NCI-H748 (cell line): Measurements from ENCODE around the gene SMIM24.

ENCODE experiments used
- DNase-seq: peaks from one replicate; lab custom pipeline; 2025; ENCODE audit not compliant: unreplicated experiment; lab: John Stamatoyannopoulos, UW

The SMIM24 gene

DNA sequence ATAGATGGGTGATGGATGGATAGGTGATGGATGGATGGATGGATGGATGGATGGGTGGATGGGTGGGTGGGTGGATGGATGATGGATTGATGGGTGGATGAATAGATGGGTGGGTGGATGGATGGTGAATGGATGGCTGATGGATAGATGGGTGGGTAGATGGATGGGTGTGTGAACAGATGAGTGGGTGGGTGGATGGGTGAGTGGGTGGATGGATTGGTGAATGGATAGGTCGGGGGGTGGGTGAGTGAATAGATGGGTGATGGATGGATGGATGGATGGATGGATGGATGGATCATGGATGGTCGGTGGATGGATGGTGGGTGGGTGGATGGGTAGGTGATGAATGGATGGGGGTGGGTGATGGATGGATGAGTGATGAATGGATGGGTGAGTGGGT, 3.5 kb downstream of the SMIM24 start:
- DNase-seq: no peak

DNA sequence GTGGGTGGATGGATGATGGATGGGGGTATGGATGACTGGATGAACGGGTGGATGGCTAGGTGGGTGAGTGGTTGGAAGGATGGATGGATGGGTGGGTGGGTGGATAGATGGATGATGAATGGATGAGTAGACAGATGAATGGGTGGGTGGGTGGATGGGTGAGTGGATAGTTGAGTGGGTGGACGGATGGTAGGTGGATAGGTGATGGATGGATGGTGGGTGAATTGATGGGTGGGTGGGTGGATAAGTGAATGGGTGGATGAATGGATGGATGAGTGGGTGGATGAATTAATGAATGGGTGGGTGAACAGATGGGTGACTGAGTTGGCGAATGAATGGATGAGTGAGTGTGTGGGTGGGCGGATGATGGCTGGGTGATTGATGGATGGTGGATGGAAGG, 4.9 kb downstream of the SMIM24 start:
- DNase-seq: no peak

DNA sequence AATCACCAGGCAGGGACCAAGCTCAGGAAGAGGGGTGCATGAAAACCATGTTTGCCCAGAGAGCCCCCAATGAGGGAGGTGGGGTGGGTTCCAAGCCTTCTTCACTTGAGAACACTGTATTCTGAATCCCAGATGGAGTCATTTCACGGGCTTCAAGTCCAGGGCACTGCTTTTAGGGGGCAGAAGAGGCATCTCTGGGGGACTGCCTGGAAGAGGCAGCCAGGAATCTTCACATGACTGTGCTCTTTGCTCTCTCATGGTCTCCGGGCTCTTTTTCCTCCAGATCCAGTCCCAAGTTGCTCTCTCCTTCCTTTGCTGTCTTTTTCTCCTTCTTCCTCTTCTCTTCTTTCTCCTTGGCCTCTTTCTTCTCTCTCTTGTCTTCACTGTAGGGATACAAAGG, 5.7 kb downstream of the SMIM24 start:
- no peak for DNase-seq

DNA sequence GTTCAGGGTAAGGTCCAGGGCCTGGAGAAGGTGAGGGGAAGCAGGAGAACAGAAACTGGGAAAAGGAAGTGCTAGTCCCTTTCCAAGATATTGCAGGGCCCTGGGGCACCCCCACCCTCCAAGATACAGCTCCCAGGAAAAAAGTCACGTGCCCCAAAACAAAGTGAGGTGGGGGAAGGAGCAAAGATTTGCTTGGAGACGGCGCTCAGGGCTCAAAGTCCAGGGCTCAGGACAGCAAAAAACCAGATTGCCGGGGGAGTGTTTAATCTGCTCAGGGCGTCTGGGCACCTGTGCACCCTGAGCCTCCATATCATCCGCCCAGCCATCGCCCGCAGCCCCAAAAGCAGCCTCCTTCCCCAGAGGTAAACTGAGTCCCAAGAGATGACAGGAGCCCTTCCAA, 6.3 kb downstream of the SMIM24 start:
- DNase-seq: no peak

DNA sequence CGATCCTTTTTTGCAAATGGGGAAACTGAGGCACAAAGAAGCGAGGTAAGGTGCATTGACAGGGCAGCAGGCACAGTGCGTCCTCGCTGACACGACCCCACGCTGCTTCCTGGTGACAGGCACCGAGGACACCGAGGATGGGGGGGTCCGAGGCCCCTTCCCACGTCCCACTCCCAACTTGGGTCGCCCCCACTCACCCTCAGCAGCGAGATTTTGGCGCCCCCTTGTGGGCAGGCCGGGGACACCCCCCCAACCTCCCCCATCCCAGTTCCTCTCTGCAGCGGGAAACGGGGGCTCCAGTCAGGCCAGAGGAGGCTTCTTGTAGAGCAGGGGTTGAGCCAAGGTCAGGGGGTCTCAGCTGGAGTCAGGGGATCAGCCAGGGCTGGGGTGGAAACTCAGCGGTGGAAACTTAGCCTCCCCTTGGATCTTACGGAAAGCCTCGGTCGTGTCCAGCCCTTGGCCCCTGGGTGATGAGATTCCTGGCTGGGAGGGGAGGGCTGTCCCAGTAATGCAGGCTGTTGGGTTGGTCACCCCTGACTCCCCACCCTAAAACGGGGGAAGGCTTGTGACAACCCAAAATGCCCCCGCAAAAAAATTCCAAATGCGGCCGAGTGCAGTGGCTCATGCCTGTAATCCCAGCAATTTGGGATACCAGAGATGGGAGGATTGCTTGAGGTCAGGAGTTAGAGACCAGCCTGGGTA, 8.2 kb downstream of the SMIM24 start:
- DNase-seq: no peak

DNA sequence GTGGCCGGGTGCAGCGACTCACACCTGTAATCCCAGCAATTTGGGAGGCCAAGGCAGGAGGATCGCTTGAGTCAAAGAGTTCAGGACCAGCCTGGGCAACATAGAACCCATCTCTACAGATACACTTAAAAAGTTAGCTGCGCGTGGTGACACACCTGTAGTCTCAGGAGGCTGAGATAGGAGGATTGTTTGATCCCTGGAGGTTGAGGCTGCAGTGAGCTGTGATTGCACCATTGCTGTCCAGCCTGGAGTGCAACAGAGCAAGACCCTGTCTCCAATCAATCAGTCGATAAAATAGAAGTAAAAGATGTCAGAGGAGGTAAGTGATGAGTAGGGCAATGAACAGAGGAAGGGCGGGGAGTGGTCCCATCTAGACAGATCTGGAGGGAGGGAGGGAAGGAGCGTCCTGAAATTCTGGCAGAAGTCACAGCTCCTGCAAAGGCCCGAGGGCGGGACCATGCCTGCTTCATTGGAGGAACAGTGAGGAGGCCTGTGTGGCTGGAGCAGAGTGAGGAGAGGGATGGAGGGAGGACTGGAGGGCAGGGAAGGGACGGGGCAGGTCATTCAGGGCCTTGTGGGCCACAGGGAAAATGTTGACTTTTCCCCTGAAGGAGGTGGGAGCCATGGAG, 9.7 kb downstream of the SMIM24 start:
- DNase-seq: no peak

DNA sequence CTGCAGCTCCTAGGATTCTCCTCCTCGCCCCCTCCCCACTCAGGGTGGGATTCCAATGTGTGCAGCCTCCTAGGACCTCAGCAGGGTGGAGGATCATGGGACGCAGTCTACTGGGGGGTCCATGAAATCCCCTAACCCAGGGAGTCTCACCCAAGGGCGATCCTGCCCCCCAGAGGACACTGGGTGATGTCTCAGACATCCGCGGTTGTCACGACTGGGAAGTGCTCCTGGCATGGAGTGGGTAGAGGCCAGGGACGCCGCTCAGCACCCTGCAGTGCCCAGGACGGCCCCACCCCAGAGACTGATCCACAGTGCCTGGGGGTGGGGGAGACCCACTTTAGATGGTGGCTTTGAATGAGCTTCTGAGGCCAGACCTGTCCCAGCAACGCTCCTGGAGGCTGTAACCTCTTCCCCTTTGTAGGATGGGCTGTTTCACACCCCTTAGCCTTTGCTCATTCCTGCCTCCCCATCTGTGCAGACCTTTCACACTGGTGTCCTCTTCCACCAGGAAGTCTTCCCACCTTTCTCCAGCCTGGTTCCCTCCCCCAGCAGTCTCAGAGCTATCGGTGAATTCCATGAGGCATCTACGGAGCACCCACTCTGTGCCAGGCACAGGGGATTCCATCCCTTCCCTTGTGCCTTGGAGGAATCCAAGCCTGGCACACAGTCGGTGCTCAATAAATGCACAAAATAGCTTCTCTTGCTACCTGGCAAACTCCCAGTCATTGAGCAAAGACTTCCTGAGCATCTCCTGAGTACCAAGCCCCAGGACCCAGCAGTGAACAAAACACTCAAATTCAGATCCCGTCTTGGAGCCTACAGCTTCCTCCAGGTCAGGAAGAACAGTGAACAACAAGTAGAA, 10.5 kb downstream of the SMIM24 start:
- no peak for DNase-seq

DNA sequence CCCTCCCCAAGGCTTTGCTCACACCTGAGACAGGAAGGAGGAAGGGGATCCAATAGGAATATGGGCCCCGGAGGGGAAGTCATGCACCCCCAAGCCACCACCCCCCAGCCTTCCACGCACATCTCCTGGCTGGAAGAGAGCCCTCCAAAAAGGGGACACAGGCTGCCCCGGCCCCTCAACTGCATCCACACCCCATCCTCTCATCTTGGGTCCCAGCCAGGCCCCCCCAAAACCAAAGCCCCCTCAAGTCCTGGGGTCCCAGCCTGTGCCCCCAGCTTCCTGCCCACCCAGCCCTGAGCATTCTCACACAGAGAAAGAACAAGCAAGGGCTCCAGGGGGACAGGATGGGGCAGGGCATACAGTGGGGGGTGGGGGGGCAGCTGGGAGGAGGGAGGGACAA, 12.1 kb downstream of the SMIM24 start:
- no peak for DNase-seq

DNA sequence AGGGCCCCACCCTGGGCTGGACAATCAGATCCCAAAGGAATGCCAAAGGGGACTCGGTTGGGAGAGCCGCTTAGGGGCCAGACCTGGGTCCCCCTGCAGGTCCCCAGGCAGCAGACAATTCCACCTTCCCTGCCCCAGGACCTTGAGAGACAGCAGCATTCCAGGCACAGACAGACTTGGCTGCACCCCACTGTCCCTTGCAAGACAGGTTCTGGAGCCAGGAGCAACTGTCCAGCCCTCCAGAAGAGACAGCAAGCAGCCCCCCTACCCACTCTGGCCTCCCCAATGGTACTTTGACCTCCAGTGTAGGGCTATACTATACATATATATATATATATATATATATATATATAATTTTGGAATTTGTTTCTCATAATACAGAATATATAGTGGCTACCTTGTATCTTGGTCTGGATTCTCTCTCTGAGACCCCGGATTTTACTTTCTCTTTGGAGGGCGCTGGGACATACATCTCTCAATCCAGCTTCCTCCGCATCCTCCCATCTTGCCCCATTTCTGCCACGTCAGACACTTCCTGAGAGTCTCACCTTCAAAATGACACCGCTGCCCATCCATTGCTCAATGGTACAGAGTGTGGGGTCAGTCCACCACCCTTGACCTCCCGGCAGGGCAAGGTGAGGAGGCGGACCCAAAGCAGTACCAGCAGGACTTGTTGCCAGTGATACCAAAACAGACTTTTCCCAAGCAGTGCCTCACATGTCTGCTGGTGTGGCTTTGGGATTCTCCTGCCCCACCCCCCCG, 12.7 kb downstream of the SMIM24 start:
- DNase-seq: no peak

DNA sequence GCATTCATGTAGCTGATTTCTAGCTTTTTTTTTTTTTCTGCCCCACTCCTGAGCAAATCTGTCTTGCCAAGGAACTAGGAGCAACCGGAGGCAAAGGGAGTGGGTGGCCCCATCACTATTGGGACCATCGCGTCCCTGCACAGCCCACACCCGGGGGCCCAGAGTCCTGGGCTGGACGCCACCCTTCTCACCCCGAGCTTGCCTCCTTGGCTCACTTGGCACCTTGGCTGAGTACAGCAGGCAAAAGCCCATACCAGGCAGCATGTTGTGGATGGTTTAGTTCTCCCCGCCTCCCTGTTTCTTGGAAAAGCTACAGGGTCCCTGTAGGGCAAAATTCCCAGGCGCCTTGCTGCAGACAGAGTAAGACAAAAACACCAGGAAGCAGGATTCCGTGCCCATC, 13.7 kb downstream of the SMIM24 start:
- DNase-seq: no peak

DNA sequence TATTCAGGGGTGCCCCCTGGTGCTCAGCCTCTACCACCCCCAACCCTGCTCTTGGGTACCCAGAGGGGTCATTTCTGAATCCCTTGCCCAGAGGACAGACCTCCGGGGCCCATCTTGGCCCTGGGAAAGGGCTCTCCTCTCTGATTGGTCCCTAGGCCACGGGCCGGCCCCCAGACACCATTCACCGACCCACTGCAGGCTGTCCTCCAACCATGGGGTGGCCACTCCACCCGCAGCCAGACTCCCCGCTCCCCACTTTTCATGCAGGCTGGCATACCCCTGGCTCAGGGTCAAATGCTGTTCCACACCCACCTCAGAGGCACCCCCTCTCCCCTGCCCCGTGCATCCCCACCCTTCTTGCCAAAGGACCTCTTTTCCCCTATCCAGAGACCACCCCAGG, 14.8 kb downstream of the SMIM24 start:
- no peak for DNase-seq

DNA sequence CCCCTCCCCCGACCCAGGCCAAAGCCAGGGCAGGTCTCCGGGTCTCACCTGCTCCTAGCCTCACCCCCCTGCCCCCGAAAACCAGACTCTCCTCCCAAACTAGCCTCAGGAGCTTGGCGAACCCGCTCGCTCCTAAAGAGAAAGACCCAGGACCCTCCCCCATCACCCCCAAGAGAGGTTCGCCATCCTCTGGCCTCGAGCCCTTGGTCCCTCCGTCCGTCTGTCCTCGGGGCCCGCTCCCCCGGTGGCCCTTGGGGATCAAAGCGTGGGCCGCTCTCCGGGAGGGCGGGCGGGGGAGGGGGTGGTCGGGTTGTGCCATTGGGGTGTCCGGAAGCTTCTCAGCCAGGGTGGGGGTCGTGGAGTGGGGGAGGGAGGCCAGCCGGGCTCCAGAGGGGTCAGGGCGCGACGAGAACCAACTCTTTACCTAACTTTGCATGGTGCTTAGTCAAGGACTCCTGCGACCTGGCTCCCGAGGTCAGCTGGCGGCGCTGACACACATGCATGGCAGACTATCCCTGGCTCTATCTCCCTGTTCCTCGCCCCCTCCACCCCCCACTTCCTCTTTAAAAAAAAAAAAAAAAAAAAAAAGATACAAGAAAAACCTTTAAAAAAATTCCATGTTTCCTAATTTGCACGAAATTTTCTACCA, 15.6 kb downstream of the SMIM24 start:
- no peak for DNase-seq

DNA sequence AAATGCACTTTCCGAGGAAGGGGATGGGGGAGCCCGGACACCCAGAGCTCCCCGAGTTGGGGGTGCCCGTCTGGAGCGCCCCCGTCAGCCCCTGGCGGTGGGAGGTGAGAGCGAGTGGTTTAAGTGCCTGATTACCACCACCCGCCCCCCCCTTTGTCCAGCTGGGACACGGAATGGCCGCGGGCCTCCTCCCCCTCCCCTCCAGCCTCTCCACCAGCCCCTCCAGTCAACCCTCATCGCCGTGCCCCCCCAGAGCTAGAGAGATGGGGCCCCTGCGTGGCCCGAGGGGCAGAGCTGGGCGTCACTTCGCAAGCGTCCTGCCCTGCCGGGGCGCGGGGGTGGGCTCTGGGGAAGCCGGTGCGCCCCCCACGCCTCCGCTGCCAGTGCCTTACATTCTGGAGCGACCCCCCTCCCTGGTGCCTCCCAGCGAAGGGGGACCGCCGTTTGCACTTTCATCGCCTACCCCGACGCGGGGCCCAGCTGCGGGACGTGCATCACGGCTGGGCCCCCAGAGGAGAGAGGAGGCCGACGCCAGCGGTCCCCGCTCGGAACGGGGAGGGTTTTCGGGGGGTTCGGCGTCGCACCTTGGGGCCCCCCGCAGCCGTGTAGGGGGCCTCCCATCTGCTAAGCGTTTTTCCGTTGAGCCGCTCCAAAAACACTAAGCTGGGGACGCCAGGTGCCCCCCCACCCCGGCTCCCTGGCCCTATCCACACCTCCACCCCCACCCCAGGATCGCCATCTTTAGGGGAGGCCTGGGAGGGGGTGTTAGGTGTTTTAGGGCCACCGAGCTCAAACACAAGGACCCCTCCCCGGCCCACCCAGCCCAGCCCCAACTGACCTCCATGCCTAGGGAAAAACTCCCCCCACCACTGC, 16.4 kb downstream of the SMIM24 start:
- DNase-seq: no peak

DNA sequence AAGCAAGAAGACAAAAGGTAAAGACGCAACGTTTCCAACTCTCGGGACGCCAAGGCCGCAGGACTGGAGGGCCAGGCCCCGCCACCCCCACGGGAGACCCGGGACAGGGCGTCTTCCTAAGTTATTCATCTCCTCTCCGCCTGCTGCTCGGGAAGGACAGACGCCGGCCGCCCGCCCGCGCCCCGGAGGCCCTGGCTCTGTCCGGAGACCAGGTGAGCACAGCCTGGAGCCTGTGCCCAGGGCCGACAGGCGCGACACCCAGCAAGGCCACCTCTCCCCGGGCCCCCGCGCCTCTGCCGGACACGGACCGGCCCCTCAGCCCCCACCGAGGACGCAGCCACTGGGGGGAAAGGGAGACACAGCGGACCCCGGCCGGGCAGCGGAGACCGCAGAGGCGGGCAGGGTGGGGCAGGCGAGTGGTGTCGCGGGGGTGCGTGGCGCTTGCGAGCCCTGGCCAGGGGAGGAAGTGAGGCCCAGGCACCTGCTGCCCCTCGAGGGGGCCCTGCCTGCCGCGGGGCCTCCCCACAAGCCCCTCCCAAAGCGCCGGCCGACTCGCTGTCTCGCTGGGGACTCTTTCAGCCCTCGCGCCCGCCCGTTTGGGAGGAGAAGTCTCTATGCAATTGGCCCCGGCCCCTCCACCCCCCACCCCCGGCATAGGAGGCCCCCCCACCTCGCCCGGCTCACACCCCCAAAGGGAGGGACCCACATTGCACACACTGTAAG, 17.2 kb downstream of the SMIM24 start:
- no peak for DNase-seq

DNA sequence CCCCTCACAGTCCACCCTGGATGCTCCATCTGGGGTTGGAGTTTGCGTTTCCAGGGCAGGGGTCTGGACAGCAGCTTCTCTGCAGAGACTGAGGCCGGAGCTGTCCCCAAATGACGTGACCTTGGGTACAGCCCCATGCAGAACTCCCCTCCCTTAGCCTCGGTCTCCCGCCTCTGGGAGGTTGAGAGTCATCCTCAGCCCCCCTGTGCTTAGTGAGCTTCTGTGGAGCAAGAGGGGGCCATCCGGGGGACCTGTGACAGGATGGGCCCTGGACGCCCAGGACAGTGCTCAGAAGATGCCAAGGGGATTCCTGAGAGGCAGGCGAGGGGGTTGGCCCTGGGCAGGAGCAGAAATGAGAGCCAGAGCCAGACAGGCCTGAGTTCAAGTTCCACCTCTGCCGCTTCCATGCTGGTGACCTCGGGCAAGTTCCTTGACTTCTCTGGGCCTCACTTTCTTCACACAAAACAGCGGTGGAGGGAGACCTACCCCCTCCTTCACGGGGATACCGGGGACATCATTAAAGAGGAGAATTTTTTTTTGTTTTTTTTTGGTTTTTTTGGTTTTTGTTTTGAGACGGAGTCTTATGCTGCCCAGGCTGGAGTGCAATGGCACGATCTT, 20.3 kb downstream of the SMIM24 start:
- no peak for DNase-seq

DNA sequence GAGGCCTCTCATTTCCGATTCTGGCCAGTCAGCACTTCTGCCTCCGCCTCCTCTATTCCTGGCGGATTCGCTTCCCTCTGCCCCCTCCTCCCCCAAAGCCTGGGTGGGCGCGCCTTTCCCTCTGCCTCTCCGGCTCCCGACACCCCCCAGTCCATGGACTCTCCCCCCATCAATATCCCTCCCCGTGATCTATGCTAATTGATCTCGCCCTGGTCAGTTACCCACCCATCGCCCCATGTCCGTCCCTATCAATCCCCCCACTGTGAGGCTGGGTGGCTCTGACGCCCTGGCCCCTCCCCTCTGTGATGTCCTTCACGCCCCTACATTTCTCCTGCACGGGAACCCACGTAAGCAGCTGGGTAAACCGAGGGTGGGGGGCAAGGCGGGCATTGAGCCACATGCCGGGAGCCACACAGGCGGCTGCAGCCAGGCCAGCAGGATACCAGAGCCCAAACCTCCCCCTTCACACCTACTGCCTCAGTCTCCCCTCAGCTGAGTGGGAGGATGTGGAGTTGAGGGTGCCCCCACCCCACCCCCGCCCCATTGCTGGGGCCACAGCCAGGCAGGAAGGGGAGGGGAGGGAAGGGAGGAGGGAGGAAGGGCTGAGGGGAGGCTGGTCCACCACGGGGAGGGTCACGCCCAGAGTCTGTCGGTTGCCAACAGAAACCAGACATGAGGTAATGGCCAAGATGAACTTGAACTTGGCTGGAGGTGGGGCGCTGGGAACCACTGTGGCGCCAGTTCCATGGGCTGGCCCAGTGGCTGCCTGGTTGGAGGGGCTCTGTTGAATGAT, 21.0 kb downstream of the SMIM24 start:
- DNase-seq: peak; percentile 12

DNA sequence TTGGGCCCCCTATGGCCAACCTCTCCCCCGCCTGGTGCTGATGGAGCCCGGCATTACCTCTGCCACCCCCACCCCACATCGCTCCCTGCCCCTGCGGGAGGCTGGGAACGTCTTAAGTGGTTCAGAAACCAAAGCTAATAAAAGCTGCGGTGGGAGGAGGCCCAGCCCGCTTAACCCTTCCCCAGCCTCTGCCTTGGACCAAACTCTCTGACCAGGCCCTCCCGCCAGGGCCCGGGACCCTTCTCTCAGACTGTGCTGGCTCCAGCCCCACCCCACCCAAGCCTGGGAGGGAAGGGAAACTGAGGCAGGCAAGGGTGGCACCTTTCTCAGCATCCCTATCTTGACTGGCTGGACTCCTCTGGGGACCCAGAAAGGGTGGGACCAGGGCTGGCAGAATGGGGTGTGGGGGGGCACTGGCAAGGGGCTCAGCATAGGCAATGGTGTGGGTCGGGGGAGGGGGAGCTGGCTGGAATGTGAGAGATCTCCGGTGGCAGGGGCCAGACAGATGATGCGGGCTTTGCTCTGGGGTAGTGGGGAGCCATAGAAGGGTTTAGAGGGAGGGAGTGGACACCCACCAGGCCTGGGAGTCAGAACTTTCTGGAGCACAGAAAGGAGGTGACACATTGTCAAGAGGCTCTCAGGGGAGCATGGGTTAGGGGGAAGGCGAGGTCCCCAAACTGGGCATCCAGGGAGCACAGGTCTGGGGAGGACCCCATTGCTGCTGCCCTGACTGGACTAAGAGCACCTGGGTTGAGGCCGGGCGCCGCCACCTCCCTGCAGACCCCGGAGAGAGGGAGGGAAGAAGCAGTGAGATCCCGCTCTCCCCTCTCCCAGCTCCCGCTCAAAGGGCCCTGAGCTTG, 21.9 kb downstream of the SMIM24 start:
- no peak for DNase-seq
